GM19455 (cell line): Measurements from ENCODE around the gene PSMC5.
"Not testable (repeated sequence)": the region's sequence is repeated elsewhere in the genome, so short reads cannot be mapped to it uniquely, and the experiment has no call there.

ENCODE experiments used
- ATAC-seq: cut with Tn5 transposase; IDR thresholded peaks from one replicate; pipeline ENCODE4 v1.9.1; 2021; ENCODE audit not compliant: unreplicated experiment

Gene PSMC5

DNA sequence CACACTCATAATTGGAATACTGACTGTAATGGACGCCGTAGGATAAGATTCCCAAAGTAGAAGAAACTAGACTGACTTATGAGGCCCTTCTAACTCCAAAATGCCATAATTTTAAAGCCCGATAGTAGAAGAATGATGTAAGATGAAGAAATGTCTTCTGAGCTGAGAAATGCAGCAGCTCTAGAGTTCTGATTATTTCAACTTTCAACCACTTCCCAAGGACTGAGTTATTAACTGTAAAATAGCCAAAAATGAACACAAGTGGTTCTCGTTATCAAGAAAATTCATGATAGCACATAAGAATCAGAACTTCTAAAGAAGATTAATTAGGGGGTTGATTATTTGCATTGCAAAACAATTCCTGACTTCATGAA, 43.0 kb downstream of the PSMC5 start:
- ATAC-seq, result not testable (repeated sequence)

GRCh38 chr17:63871646-63872365, 44.6 kb downstream of the PSMC5 start:
- ATAC-seq, result not testable (repeated sequence)

- ATAC-seq, result not testable (repeated sequence)
Observed at GRCh38 chr17:63873577-63873976, 46.3 kb downstream of the PSMC5 start, which contains the start of gene CSH2. TSS of gene CSH2 (minus strand) at chr17:63873677. CDS start at chr17:63873614, 63 bp downstream.

GRCh38 chr17:63874061-63874626, 46.9 kb downstream of the PSMC5 start:
- ATAC-seq, result not testable (repeated sequence)

GRCh38 chr17:63874693-63875092, 47.5 kb downstream of the PSMC5 start:
- not testable (repeated sequence) for ATAC-seq

GRCh38 chr17:63878413-63878812, 51.2 kb downstream of the PSMC5 start:
- ATAC-seq, result not testable (repeated sequence)

GRCh38 chr17:63880706-63881105, 53.5 kb downstream of the PSMC5 start:
- ATAC-seq, result no peak

GRCh38 chr17:63881337-63881736, 54.1 kb downstream of the PSMC5 start:
- not testable (repeated sequence) for ATAC-seq
